B cell (primary cell): ENCODE measurements around the gene NGDN. TPM values are rescaled to one million over a fixed set of nuclear protein-coding genes. Genes with fewer than 3 reads are reported as not detected.

Source experiments
- ATAC-seq: fragments of 200-7000 bp; cut with Tn5 transposase; one replicate; pipeline ENCODE4 v1.10.0; 2021; ENCODE audit warnings: low read depth, mild to moderate bottlenecking, moderate number of reproducible peaks, moderate library complexity
- CTCF ChIA-PET: fragments of 350-600 bp; sonication (Branson Sonifier 250); formaldehyde crosslinking; loops from one replicate; lab custom pipeline; 2021; ENCODE audit warnings: antibody characterized with exemption, inconsistent platforms; lab: Charles Lee
- POLR2A ChIA-PET: fragments of 350-600 bp; sonication (Branson Sonifier 250); formaldehyde crosslinking; loops from one replicate; lab custom pipeline; 2021; ENCODE audit warnings: antibody characterized with exemption; lab: Charles Lee
- DNase-seq: peaks from one replicate; pipeline ENCODE4 v3.0.0; 2013
- H2AFZ ChIP-seq: 2 replicates; pipeline ENCODE4 v1.6.1; 2012; ENCODE audit warnings: mild to moderate bottlenecking, low read depth, low read length; ENCODE audit not compliant: insufficient read depth, poor library complexity, severe bottlenecking
- H3K27ac ChIP-seq, 2 donors: 1 replicate in 1 of 2; 2 replicates in 1 of 2; pipeline ENCODE4 v1.5.1; 2012 to 2013; ENCODE audit warnings: low read length in 2 of 2, mild to moderate bottlenecking in 2 of 2, moderate library complexity in 1 of 2
- H3K27me3 ChIP-seq, 4 experiments: fragments of 200-600 bp in 1 of 4; sonication (generic) in 1 of 4; replicated peaks in 1 of 4; 1 replicate in 2 of 4; 2 replicates in 2 of 4; pipeline versions ENCODE4 v1.6.1 to v1.7.0; 2013 to 2016; ENCODE audit warnings: low read length in 3 of 4, mild to moderate bottlenecking in 2 of 4, mixed read lengths in 1 of 4, moderate library complexity in 1 of 4; ENCODE audit not compliant: insufficient read depth in 4 of 4, control insufficient read depth in 3 of 4; ENCODE audit errors: control extremely low read depth in 1 of 4
- H3K36me3 ChIP-seq, 2 experiments: replicated peaks in 1 of 2; 1 replicate in 1 of 2; 2 replicates in 1 of 2; pipeline versions ENCODE4 v1.6.1 to v1.7.1; 2013; ENCODE audit warnings: low read length in 1 of 2; ENCODE audit not compliant: insufficient read depth in 2 of 2, control insufficient read depth in 1 of 2; ENCODE audit errors: control extremely low read depth in 1 of 2, extremely low read depth in 1 of 2
- H3K4me1 ChIP-seq, 2 donors: fragments of 200-600 bp in 1 of 2; sonication (generic) in 1 of 2; 1 replicate in 1 of 2; 2 replicates in 1 of 2; pipeline versions ENCODE4 v1.5.1 to v1.6.1; 2013 to 2017; ENCODE audit warnings: low read length in 2 of 2; ENCODE audit not compliant: control insufficient read depth in 2 of 2, insufficient read depth in 2 of 2
- H3K4me2 ChIP-seq: replicated peaks from 2 replicates; pipeline ENCODE3; 2012; ENCODE audit warnings: mild to moderate bottlenecking, low read depth, low read length; ENCODE audit not compliant: poor library complexity, severe bottlenecking
- H3K4me3 ChIP-seq, 5 experiments: fragments of 200-600 bp in 1 of 5; sonication (generic) in 1 of 5; 1 replicate in 3 of 5; 2 replicates in 2 of 5; pipeline versions ENCODE4 v1.5.1 to v1.7.0; 2011 to 2016; ENCODE audit warnings: low read length in 4 of 5, mild to moderate bottlenecking in 4 of 5, low read depth in 2 of 5, control low read depth in 1 of 5, moderate library complexity in 1 of 5; ENCODE audit not compliant: insufficient read depth in 1 of 5; ENCODE audit errors: control extremely low read depth in 1 of 5, extremely low read depth in 1 of 5
- H3K79me2 ChIP-seq: fragments of 200-600 bp; sonication (generic); one replicate; pipeline ENCODE4 v1.6.0; 2016; ENCODE audit warnings: low read length; ENCODE audit not compliant: control insufficient read depth, insufficient read depth
- H3K9ac ChIP-seq: fragments of 200-600 bp; sonication (generic); 2 replicates; pipeline ENCODE4 v1.6.1; 2017; ENCODE audit warnings: mild to moderate bottlenecking, low read length, moderate library complexity
- H3K9me3 ChIP-seq, 3 donors: one replicate each; pipeline versions ENCODE4 v1.6.1 to v1.7.1; 2013; ENCODE audit warnings: low read length in 2 of 3; ENCODE audit not compliant: control insufficient read depth in 2 of 3, insufficient read depth in 1 of 3; ENCODE audit errors: control extremely low read depth in 1 of 3
- H4K20me1 ChIP-seq: 2 replicates; pipeline ENCODE4 v1.6.0; 2012; ENCODE audit warnings: mild to moderate bottlenecking, low read length; ENCODE audit not compliant: insufficient read depth, control insufficient read depth, poor library complexity, severe bottlenecking
- H3K27ac Mint-ChIP-seq: one replicate; pipeline ENCODE4 v1.8.0; 2021; ENCODE audit warnings: mixed read lengths
- H3K27me3 Mint-ChIP-seq: one replicate; pipeline ENCODE4 v1.8.0; 2021; ENCODE audit warnings: mixed read lengths
- H3K4me1 Mint-ChIP-seq: one replicate; pipeline ENCODE4 v1.8.0; 2021; ENCODE audit warnings: mixed read lengths
- H3K4me3 Mint-ChIP-seq: one replicate; pipeline ENCODE4 v1.8.0; 2021; ENCODE audit warnings: mixed read lengths
- H3K9me3 Mint-ChIP-seq: one replicate; pipeline ENCODE4 v1.8.0; 2022; ENCODE audit warnings: mixed read lengths; ENCODE audit not compliant: insufficient read depth
- CTCF ChIP-seq: fragments of 200-600 bp; IDR thresholded peaks from one replicate; pipeline ENCODE4 v1.8.0; 2022; ENCODE audit warnings: antibody characterized with exemption, mild to moderate bottlenecking
- EZH2 ChIP-seq: IDR thresholded peaks from 2 replicates; pipeline ENCODE4 v1.6.1; 2012; ENCODE audit warnings: borderline replicate concordance, low read depth, mild to moderate bottlenecking, moderate library complexity, low read length; ENCODE audit not compliant: insufficient read depth, poor library complexity, severe bottlenecking
- WGBS: methylation state at CpG from one replicate; pipeline ENCODE4 v1.1.5; 2013; ENCODE audit warnings: missing lambda C conversion rate; ENCODE audit not compliant: insufficient coverage; 5-methylcytosine and 5-hydroxymethylcytosine counted together
- intact Hi-C: fragments of 100-400 bp; cut with micrococcal nuclease; formaldehyde crosslinking; loops from one replicate; pipeline ENCODE4 v1.10.0; 2022
- polyA plus RNA-seq: library from polyadenylated mRNA; depleted of rRNA; stranded (reverse); fragments of >200 nt; gene quantifications from 2 replicates; pipeline ENCODE4 v1.2.3, GENCODE V29; 2012
- total RNA-seq, 2 donors: library from RNA; stranded (reverse); fragments of 120-200 nt in 1 of 2; gene quantifications; 1 replicate in 1 of 2; 2 replicates in 1 of 2; pipeline versions ENCODE4 v1.2.3 to v1.2.4, GENCODE V29; 2013 to 2022

The NGDN gene
- total and polyA plus RNA-seq, 2 donors (not counting 1 experiment from before 2014, with no cell fraction given): 66.7 to 81.8 TPM

- intact Hi-C loops: no loop called here
- ATAC-seq (no peak), DNase-seq (no peak)
- Mint-ChIP-seq H3K4me1 (no peaks in the 10 kb centered on the region), H3K27me3 (peaks cover 34% of the 10 kb centered on the region), H3K27ac (no peak overlapping the region), H3K9me3 (no peaks in the 10 kb centered on the region), H3K4me3 (no peak overlapping the region)
- Histone ChIP-seq H3K79me2 (no peaks in the 10 kb centered on the region), H3K36me3 (no peaks in the 10 kb centered on the region), H3K4me1 (no peaks in the 10 kb centered on the region), H2AFZ (no peak overlapping the region), H3K4me3 (no peak overlapping the region), H3K27me3 (peaks cover 0 to 2% (median 0%) of the 10 kb centered on the region in 4 experiments), H4K20me1 (no peaks in the 10 kb centered on the region), H3K27ac (no peak overlapping the region), H3K4me2 (no peak overlapping the region), H3K9ac (no peak overlapping the region), H3K9me3 (no peaks in the 10 kb centered on the region)
- CTCF ChIA-PET: interaction anchor here (0.7 kb wide), 1 partner anchor 47 kb away, joined by 3 read pairs; no protein-coding TSS in a partner anchor
- POLR2A ChIA-PET: no interaction called here
- TF ChIP-seq EZH2: no peak
- no peak for TF ChIP-seq CTCF
- 66% methylated on average over 2 of the region's 2 CpGs for WGBS
Observed at GRCh38 chr14:23430723-23431085, 38.8 kb upstream of the NGDN start.

GRCh38 chr14:23431486-23431885, 38.0 kb upstream of the NGDN start:
- no peaks in the 10 kb centered on the region for H3K9me3 ChIP-seq
- POLR2A ChIA-PET: no interaction called here
- no peak overlapping the region for H2AFZ ChIP-seq
- H3K9me3 Mint-ChIP-seq: no peaks in the 10 kb centered on the region
- H3K4me3 Mint-ChIP-seq: no peak overlapping the region
- no peak overlapping the region for H3K4me3 ChIP-seq
- WGBS: 85% methylated on average over 10 of the region's 10 CpGs
- H3K9ac ChIP-seq: no peak overlapping the region
- no peaks in the 10 kb centered on the region for H3K4me1 ChIP-seq
- no peaks in the 10 kb centered on the region for H4K20me1 ChIP-seq
- ATAC-seq (no peak), DNase-seq (no peak)
- no peaks in the 10 kb centered on the region for H3K4me1 Mint-ChIP-seq
- CTCF ChIA-PET: no interaction called here
- H3K36me3 ChIP-seq: no peaks in the 10 kb centered on the region
- intact Hi-C loops: no loop called here
- no peak overlapping the region for H3K27ac ChIP-seq
- H3K4me2 ChIP-seq: no peak overlapping the region
- H3K27ac Mint-ChIP-seq: no peak overlapping the region
- H3K27me3 Mint-ChIP-seq: peaks cover 34% of the 10 kb centered on the region
- H3K27me3 ChIP-seq: peaks cover 0 to 2% (median 0%) of the 10 kb centered on the region in 4 experiments
- TF ChIP-seq EZH2: no peak
- TF ChIP-seq CTCF: no peak
- no peaks in the 10 kb centered on the region for H3K79me2 ChIP-seq
